ENCODE results near the gene NTM. TPM values are rescaled to one million over a fixed set of nuclear protein-coding genes. Genes with fewer than 3 reads are reported as not detected.

Gene NTM
- total RNA-seq, 1 experiment from 2014 or later: 9.9 TPM

DNA sequence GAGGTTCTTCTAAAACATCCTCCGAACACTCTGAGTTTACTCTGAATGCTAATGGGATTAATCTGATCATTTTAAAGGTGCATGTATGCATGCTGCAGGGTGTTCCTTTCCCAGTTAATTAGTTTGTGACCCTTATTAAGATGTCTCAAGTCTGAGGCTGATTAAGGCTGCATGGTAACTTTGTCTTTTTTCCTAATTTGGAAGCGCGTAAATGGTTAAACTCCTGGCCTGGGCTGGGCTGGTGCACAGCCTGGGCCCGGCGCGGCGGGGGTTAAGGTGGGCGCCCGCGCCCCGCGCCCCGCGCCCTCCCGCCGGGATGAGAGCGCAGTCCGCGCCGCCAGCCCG is 539.7 kb downstream of the NTM start:
- no peaks in the 10 kb centered on the region for H3K9me3 ChIP-seq (ENCODE audit: control insufficient read depth, low read depth, low read length)
- no peak overlapping the region for H2BK5ac ChIP-seq (ENCODE audit: insufficient read length, low read length)
- no peak overlapping the region for H3K9ac ChIP-seq (ENCODE audit: extremely low read depth, insufficient read length, low read length)
- H3T11ph ChIP-seq (ENCODE audit: low read length): no peak overlapping the region
- TF ChIP-seq, protein P1, sequence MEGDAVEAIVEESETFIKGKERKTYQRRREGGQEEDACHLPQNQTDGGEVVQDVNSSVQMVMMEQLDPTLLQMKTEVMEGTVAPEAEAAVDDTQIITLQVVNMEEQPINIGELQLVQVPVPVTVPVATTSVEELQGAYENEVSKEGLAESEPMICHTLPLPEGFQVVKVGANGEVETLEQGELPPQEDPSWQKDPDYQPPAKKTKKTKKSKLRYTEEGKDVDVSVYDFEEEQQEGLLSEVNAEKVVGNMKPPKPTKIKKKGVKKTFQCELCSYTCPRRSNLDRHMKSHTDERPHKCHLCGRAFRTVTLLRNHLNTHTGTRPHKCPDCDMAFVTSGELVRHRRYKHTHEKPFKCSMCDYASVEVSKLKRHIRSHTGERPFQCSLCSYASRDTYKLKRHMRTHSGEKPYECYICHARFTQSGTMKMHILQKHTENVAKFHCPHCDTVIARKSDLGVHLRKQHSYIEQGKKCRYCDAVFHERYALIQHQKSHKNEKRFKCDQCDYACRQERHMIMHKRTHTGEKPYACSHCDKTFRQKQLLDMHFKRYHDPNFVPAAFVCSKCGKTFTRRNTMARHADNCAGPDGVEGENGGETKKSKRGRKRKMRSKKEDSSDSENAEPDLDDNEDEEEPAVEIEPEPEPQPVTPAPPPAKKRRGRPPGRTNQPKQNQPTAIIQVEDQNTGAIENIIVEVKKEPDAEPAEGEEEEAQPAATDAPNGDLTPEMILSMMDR (conservative IDR thresholded peaks at IDR 0.05): no peak
- no peaks in the 10 kb centered on the region for H3K79me1 ChIP-seq (ENCODE audit: insufficient read depth, low read depth, low read length, poor library complexity, severe bottlenecking)
- no peak overlapping the region for H2BK120ac ChIP-seq (ENCODE audit: low read depth, low read length, poor library complexity, severe bottlenecking)
- H2AFZ ChIP-seq (ENCODE audit: low read length): no peak overlapping the region
- H2AK5ac ChIP-seq (ENCODE audit: insufficient read length, low read length): no peak overlapping the region
- H4K91ac ChIP-seq (ENCODE audit: insufficient read length, low read depth, low read length): no peak overlapping the region
- H3K79me2 ChIP-seq (ENCODE audit: insufficient read depth, low read length): no peaks in the 10 kb centered on the region
- DNase-seq: no peak
- no peaks in the 10 kb centered on the region for H4K20me1 ChIP-seq (ENCODE audit: control insufficient read depth, insufficient read depth, insufficient read length)
- no peaks in the 10 kb centered on the region for H3K27me3 ChIP-seq (ENCODE audit: insufficient read depth, low read length)
- H2BK12ac ChIP-seq (ENCODE audit: insufficient read length, low read depth, low read length): no peak overlapping the region
- H2BK15ac ChIP-seq (ENCODE audit: low read depth, low read length): no peak overlapping the region
- H4K8ac ChIP-seq (replicated peaks; ENCODE audit: insufficient read length, low read depth, low read length): no peak overlapping the region
- peaks cover 27 to 50% of the 10 kb centered on the region in 2 experiments for H3K4me1 Mint-ChIP-seq
- H3K4ac ChIP-seq (ENCODE audit: low read depth, low read length): no peak overlapping the region
- H3K27ac Mint-ChIP-seq: no peak overlapping the region; a peak in 1 of 7 replicates
- peak overlapping the region; percentile 56 to 83 for H3K4me3 Mint-ChIP-seq
- H3K4me2 ChIP-seq (ENCODE audit: insufficient read depth, insufficient read length, low read length): peak overlapping the region; percentile 32
- no peak overlapping the region for H4K5ac ChIP-seq (ENCODE audit: insufficient read length, low read depth, low read length)
- no peak overlapping the region for H3K56ac ChIP-seq (ENCODE audit: insufficient read length, low read depth, low read length)
- H3K23me2 ChIP-seq (ENCODE audit: insufficient read length, low read depth, low read length, poor library complexity, severe bottlenecking): peaks cover 7% of the 10 kb centered on the region
- peaks cover 28% of the 10 kb centered on the region for H3K27me3 Mint-ChIP-seq (ENCODE audit: low read depth)
- H3K23ac ChIP-seq (ENCODE audit: insufficient read length, low read depth, low read length): no peak overlapping the region
- WGBS (ENCODE audit: extremely low coverage, insufficient read length, low lambda C conversion rate): no CpG with 5 or more reads among the region's 21 CpGs
- H2BK20ac ChIP-seq (ENCODE audit: low read depth, low read length, poor library complexity, severe bottlenecking): no peak overlapping the region
- no peak overlapping the region for H3K27ac ChIP-seq (ENCODE audit: insufficient read length, low read depth, low read length)
- no peak overlapping the region for H3K18ac ChIP-seq (ENCODE audit: insufficient read length, low read depth, low read length)
- H3K14ac ChIP-seq (ENCODE audit: insufficient read depth, low read length): no peak overlapping the region
- peaks cover 3% of the 10 kb centered on the region; the same call in 1 of the 2 replicates for H3K4me1 ChIP-seq (ENCODE audit: insufficient read depth, low read length)
- H3K36me3 Mint-ChIP-seq (ENCODE audit: insufficient read depth in 1 of 3, low read depth in 3 of 3): peaks cover 0 to 2% (median 0%) of the 10 kb centered on the region in 3 experiments; a peak in 3 of 7 replicates
- H3K9me3 Mint-ChIP-seq: no peaks in the 10 kb centered on the region; a peak in 1 of 5 replicates
